OCI-LY3 (cell line): ENCODE data around the gene SH2D3C.

Experiments
- H2AFZ ChIP-seq: fragments of 200-600, 300-600 bp; shearing (Covaris generic); 2 replicates; pipeline ENCODE4 v1.6.0; 2014; ENCODE audit warnings: antibody characterized with exemption, low read depth, low read length
- H3K27ac ChIP-seq: fragments of 200-600, 300-600 bp; sonication (generic); 2 replicates; pipeline ENCODE4 v1.5.1; 2014; ENCODE audit warnings: mild to moderate bottlenecking, low read length, moderate library complexity, mixed read lengths
- H3K27me3 ChIP-seq: fragments of 200-600, 300-600 bp; sonication (generic); 2 replicates; pipeline ENCODE4 v1.6.1; 2014; ENCODE audit warnings: low read depth, low read length, mixed read lengths
- H3K36me3 ChIP-seq: fragments of 200-600, 300-600 bp; sonication (generic); replicated peaks from 2 replicates; pipeline ENCODE3; 2014; ENCODE audit warnings: low read depth, low read length, mixed read lengths
- H3K4me1 ChIP-seq: fragments of 300-600, 200-600 bp; sonication (generic); 2 replicates; pipeline ENCODE4 v1.6.1; 2014; ENCODE audit warnings: low read length, mixed read lengths
- H3K4me2 ChIP-seq: fragments of 200-600, 300-600 bp; sonication (generic); 2 replicates; pipeline ENCODE4 v1.6.1; 2014; ENCODE audit warnings: low read length, mixed read lengths
- H3K4me3 ChIP-seq: fragments of 300-600, 200-600 bp; sonication (generic); 2 replicates; pipeline ENCODE4 v1.5.1; 2014; ENCODE audit warnings: antibody characterized with exemption, mild to moderate bottlenecking, low read length, moderate library complexity
- H3K79me2 ChIP-seq: fragments of 300-600, 200-600 bp; shearing (Covaris generic); 2 replicates; pipeline ENCODE4 v1.6.1; 2014; ENCODE audit warnings: mild to moderate bottlenecking, low read length, mixed read lengths
- H3K9ac ChIP-seq: fragments of 300-600, 200-600 bp; shearing (Covaris generic); 2 replicates; pipeline ENCODE4 v1.6.0; 2014; ENCODE audit warnings: mild to moderate bottlenecking, low read length, moderate library complexity
- H3K9me3 ChIP-seq: fragments of 200-600, 300-600 bp; shearing (Covaris generic); 2 replicates; pipeline ENCODE4 v1.6.1; 2014; ENCODE audit warnings: low read length, mixed read lengths; ENCODE audit not compliant: insufficient read depth
- H4K20me1 ChIP-seq: fragments of 200-600, 300-600 bp; sonication (generic); 2 replicates; pipeline ENCODE4 v1.6.1; 2016; ENCODE audit warnings: low read length, mixed read lengths; ENCODE audit not compliant: insufficient read depth
- CTCF ChIP-seq: fragments of 200-600, 300-600 bp; sonication (generic); IDR thresholded peaks from 2 replicates; pipeline ENCODE4 v1.5.1; 2014; ENCODE audit warnings: antibody characterized with exemption, low read length, low read depth
- EZH2phosphoT487 ChIP-seq: fragments of 200-600 bp; shearing (Covaris generic); IDR thresholded peaks from 2 replicates; pipeline ENCODE4 v1.6.1; 2018; ENCODE audit warnings: antibody characterized with exemption, mixed run types, low read depth

The SH2D3C gene

GRCh38 chr9:127723013-127723412 is 55.5 kb downstream of the SH2D3C start:
- TF ChIP-seq CTCF (no peak), EZH2phosphoT487 (no peak)
- Histone ChIP-seq H3K4me1 (no peaks in the 10 kb centered on the region), H3K9me3 (no peaks in the 10 kb centered on the region), H3K36me3 (no peaks in the 10 kb centered on the region), H2AFZ (no peak overlapping the region), H3K9ac (no peak overlapping the region), H3K79me2 (no peaks in the 10 kb centered on the region), H3K4me3 (no peak overlapping the region), H3K4me2 (no peak overlapping the region), H4K20me1 (no peaks in the 10 kb centered on the region), H3K27ac (no peak overlapping the region), H3K27me3 (peaks cover 4% of the 10 kb centered on the region)

GRCh38 chr9:127722055-127722745 is 56.3 kb downstream of the SH2D3C start:
- H3K9me3 ChIP-seq: no peaks in the 10 kb centered on the region
- H3K27me3 ChIP-seq: peaks cover 4% of the 10 kb centered on the region
- no peaks in the 10 kb centered on the region for H3K36me3 ChIP-seq
- H3K27ac ChIP-seq: no peak overlapping the region
- no peaks in the 10 kb centered on the region for H4K20me1 ChIP-seq
- no peak overlapping the region for H3K4me2 ChIP-seq
- TF ChIP-seq EZH2phosphoT487 (no peak), CTCF (no peak)
- no peaks in the 10 kb centered on the region for H3K79me2 ChIP-seq
- H2AFZ ChIP-seq: no peak overlapping the region
- H3K4me3 ChIP-seq: no peak overlapping the region
- no peaks in the 10 kb centered on the region for H3K4me1 ChIP-seq
- H3K9ac ChIP-seq: no peak overlapping the region

- Histone ChIP-seq H3K79me2 (no peaks in the 10 kb centered on the region), H3K27me3 (peaks cover 4% of the 10 kb centered on the region), H3K9me3 (no peaks in the 10 kb centered on the region), H3K4me3 (no peak overlapping the region), H3K27ac (no peak overlapping the region), H2AFZ (no peak overlapping the region), H3K4me1 (no peaks in the 10 kb centered on the region), H3K4me2 (no peak overlapping the region), H3K36me3 (no peaks in the 10 kb centered on the region), H3K9ac (no peak overlapping the region), H4K20me1 (no peaks in the 10 kb centered on the region)
- no peak for TF ChIP-seq EZH2phosphoT487
- no peak for TF ChIP-seq CTCF
These were observed 57.1 kb downstream of the SH2D3C start for GRCh38 chr9:127721391-127721821.

GRCh38 chr9:127720865-127721227 is 57.6 kb downstream of the SH2D3C start:
- Histone ChIP-seq H3K27ac (no peak overlapping the region), H3K79me2 (no peaks in the 10 kb centered on the region), H3K36me3 (no peaks in the 10 kb centered on the region), H3K27me3 (peaks cover 4% of the 10 kb centered on the region), H3K9me3 (no peaks in the 10 kb centered on the region), H3K4me3 (no peak overlapping the region), H2AFZ (no peak overlapping the region), H3K4me1 (0 out of 2 replicates have a peak, but pooled peaks cover 4% of the 10 kb centered on the region), H4K20me1 (no peaks in the 10 kb centered on the region), H3K4me2 (no peak overlapping the region), H3K9ac (no peak overlapping the region)
- no peak for TF ChIP-seq EZH2phosphoT487
- TF ChIP-seq CTCF: no peak
